SK-N-SH (cell line): ENCODE results near the gene PSMD2.

Experiments
- CHD2 ChIP-seq: fragments of 150-350 bp; IDR thresholded peaks from 2 replicates; pipeline ENCODE4 v1.6.1; 2018; ENCODE audit warnings: low read length; ENCODE audit not compliant: partially characterized antibody
- CTCF ChIP-seq: fragments of 200-600 bp; sonication (generic); IDR thresholded peaks from 2 replicates; pipeline ENCODE4 v1.6.1; 2017; ENCODE audit warnings: antibody characterized with exemption, mild to moderate bottlenecking, moderate library complexity
- JUND ChIP-seq: IDR thresholded peaks from 2 replicates; pipeline ENCODE4 v1.4.0; 2012
- MAX ChIP-seq: IDR thresholded peaks from 2 replicates; pipeline ENCODE4 v1.4.0; 2012; ENCODE audit warnings: low read depth
- POLR2AphosphoS5 ChIP-seq: IDR thresholded peaks from 2 replicates; pipeline ENCODE4 v1.6.1; 2012; ENCODE audit warnings: low read depth, low read length
- RAD21 ChIP-seq: IDR thresholded peaks from 2 replicates; pipeline ENCODE4 v1.6.1; 2012; ENCODE audit warnings: mild to moderate bottlenecking, low read length
- RXRA ChIP-seq: IDR thresholded peaks from 2 replicates; pipeline ENCODE4 v1.4.0; 2012; ENCODE audit warnings: low read depth, mild to moderate bottlenecking, borderline replicate concordance

- TF ChIP-seq MAX (no peak), RAD21 (no peak), RXRA (no peak), POLR2AphosphoS5 (no peak), CHD2 (no peak), CTCF (no peak), JUND (no peak)
These were observed 41.7 kb upstream of the PSMD2 start for GRCh38 chr3:184257083-184257915.
